Trophoblast cell (in vitro differentiated cells and primary cell): ENCODE data around the gene CLCNKA.

Source experiments
- DNase-seq, 2 donors: peaks; one replicate each; pipeline ENCODE4 v3.0.0-alpha.2; 2016
- H2AFZ ChIP-seq: 2 replicates; pipeline ENCODE4 v1.6.1; 2013; ENCODE audit warnings: low read length, moderate library complexity, mild to moderate bottlenecking; ENCODE audit not compliant: insufficient read depth, poor library complexity
- H2AK5ac ChIP-seq: 2 replicates; pipeline ENCODE4 v1.6.1; 2013; ENCODE audit warnings: mild to moderate bottlenecking, low read length
- H2BK120ac ChIP-seq: 2 replicates; pipeline ENCODE4 v1.6.1; 2013; ENCODE audit warnings: low read length, mild to moderate bottlenecking, moderate library complexity; ENCODE audit not compliant: insufficient read depth, poor library complexity
- H2BK12ac ChIP-seq: 2 replicates; pipeline ENCODE4 v1.6.1; 2013; ENCODE audit warnings: mild to moderate bottlenecking, low read length, moderate library complexity
- H2BK5ac ChIP-seq: 2 replicates; pipeline ENCODE4 v1.6.1; 2013; ENCODE audit warnings: low read length, low read depth, moderate library complexity, mild to moderate bottlenecking; ENCODE audit not compliant: poor library complexity
- H3K14ac ChIP-seq: 2 replicates; pipeline ENCODE4 v1.6.1; 2013; ENCODE audit warnings: mild to moderate bottlenecking, low read length
- H3K18ac ChIP-seq: 2 replicates; pipeline ENCODE4 v1.6.1; 2013; ENCODE audit warnings: mild to moderate bottlenecking, low read length
- H3K23ac ChIP-seq: 2 replicates; pipeline ENCODE4 v1.6.1; 2013; ENCODE audit warnings: low read length
- H3K27ac ChIP-seq: 2 replicates; pipeline ENCODE4 v1.5.1; 2013; ENCODE audit warnings: low read depth, mild to moderate bottlenecking, inconsistent platforms, low read length, moderate library complexity
- H3K27me3 ChIP-seq: 2 replicates; pipeline ENCODE4 v1.6.1; 2013; ENCODE audit warnings: inconsistent platforms, mild to moderate bottlenecking, low read length, moderate library complexity; ENCODE audit not compliant: insufficient read depth
- H3K36me3 ChIP-seq, 2 experiments: 1 replicate in 1 of 2; 2 replicates in 1 of 2; pipeline ENCODE4 v1.6.1; 2013; ENCODE audit warnings: low read length in 2 of 2, mild to moderate bottlenecking in 2 of 2, moderate library complexity in 1 of 2; ENCODE audit not compliant: insufficient read depth in 2 of 2, control insufficient read depth in 1 of 2
- H3K4ac ChIP-seq: 2 replicates; pipeline ENCODE4 v1.6.1; 2013; ENCODE audit warnings: low read depth, mild to moderate bottlenecking, low read length, moderate library complexity
- H3K4me1 ChIP-seq, 2 experiments: 1 replicate in 1 of 2; 2 replicates in 1 of 2; pipeline ENCODE4 v1.6.1; 2013; ENCODE audit warnings: low read length in 2 of 2, mild to moderate bottlenecking in 2 of 2, moderate library complexity in 1 of 2; ENCODE audit not compliant: insufficient read depth in 2 of 2, control insufficient read depth in 1 of 2
- H3K4me2 ChIP-seq: 2 replicates; pipeline ENCODE4 v1.6.1; 2013; ENCODE audit warnings: inconsistent platforms, mild to moderate bottlenecking, low read length, moderate library complexity
- H3K4me3 ChIP-seq: 2 replicates; pipeline ENCODE4 v1.5.1; 2013; ENCODE audit warnings: mild to moderate bottlenecking, low read depth, low read length, inconsistent platforms
- H3K79me1 ChIP-seq: one replicate; pipeline ENCODE4 v1.6.1; 2013; ENCODE audit warnings: low read length
- H3K79me2 ChIP-seq: 2 replicates; pipeline ENCODE4 v1.6.1; 2013; ENCODE audit warnings: low read length, mild to moderate bottlenecking; ENCODE audit not compliant: control insufficient read depth, insufficient read depth, poor library complexity
- H3K9ac ChIP-seq: 2 replicates; pipeline ENCODE4 v1.6.1; 2013; ENCODE audit warnings: mild to moderate bottlenecking, low read length
- H3K9me3 ChIP-seq: 2 replicates; pipeline ENCODE4 v1.6.1; 2013; ENCODE audit warnings: low read depth, mild to moderate bottlenecking, control low read depth, inconsistent platforms, low read length; ENCODE audit not compliant: insufficient read depth
- H4K12ac ChIP-seq: 2 replicates; pipeline ENCODE4 v1.6.1; 2013; ENCODE audit warnings: low read depth, mild to moderate bottlenecking, low read length, moderate library complexity
- H4K8ac ChIP-seq: 2 replicates; pipeline ENCODE4 v1.6.1; 2013; ENCODE audit warnings: low read depth, mild to moderate bottlenecking, low read length, moderate library complexity
- H4K91ac ChIP-seq: one replicate; pipeline ENCODE4 v1.6.1; 2013; ENCODE audit warnings: low read depth, mild to moderate bottlenecking, low read length, moderate library complexity
- WGBS: extraction: QIAGEN DNeasy Blood & Tissue Kit; methylation state at CpG from one replicate; pipeline ENCODE4 v1.1.7; 2013; ENCODE audit warnings: missing lambda C conversion rate; ENCODE audit not compliant: insufficient read length, insufficient coverage; ENCODE audit errors: extremely low coverage; 5-methylcytosine and 5-hydroxymethylcytosine counted together

Gene CLCNKA

GRCh38 chr1:16073490-16074119 is 51.8 kb downstream of the CLCNKA start, which contains the start of gene FAM131C:
FAM131C (minus strand) TSS chr1:16073651; CDS start chr1:16073442, 209 bp downstream.
- Histone ChIP-seq H3K14ac (no peak within 1 kb of the TSS), H3K9ac (no peak within 1 kb of the TSS), H3K4ac (no peak within 1 kb of the TSS), H2BK120ac (no peak within 1 kb of the TSS), H3K79me1 (no peaks in the 10 kb centered on the region), H3K27me3 (peaks cover 14% of the 10 kb centered on the region), H4K8ac (no peak within 1 kb of the TSS), H2BK5ac (no peak within 1 kb of the TSS), H4K91ac (no peak within 1 kb of the TSS), H3K36me3 (no peaks in the 10 kb centered on the region), H3K4me2 (peak within 1 kb of the TSS; percentile 49), H3K27ac (no peak within 1 kb of the TSS), H2AK5ac (no peak within 1 kb of the TSS), H4K12ac (no peak within 1 kb of the TSS), H3K4me1 (peaks cover 4 to 6% of the 10 kb centered on the region in 2 experiments), H2BK12ac (no peak within 1 kb of the TSS), H3K23ac (no peak within 1 kb of the TSS), H3K18ac (no peak within 1 kb of the TSS), H2AFZ (no peak within 1 kb of the TSS), H3K9me3 (no peaks in the 10 kb centered on the region), H3K79me2 (no peaks in the 10 kb centered on the region), H3K4me3 (no peak within 1 kb of the TSS)
- WGBS, result no CpG with 5 or more reads among the region's 54 CpGs
- DNase-seq, result peak in 1 of 2 donors; percentile 26

DNA sequence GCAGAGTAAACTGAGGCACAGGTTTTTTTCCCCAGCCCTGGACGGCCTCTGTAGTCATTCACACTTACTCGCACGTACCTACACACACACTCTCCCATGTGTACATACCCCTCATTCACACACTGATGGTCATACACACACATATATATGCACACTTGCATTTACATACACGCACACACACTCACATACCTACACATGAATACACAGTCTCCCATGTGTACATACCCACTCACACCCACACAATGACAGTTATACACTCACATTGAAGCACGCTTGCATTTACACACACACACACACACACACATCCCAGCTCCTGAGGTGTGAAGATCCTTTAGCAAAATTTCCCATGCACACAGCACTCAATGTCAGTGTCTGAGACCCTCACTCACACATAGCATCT is 52.4 kb downstream of the CLCNKA start:
- no peak for DNase-seq
- Histone ChIP-seq H3K9ac (no peak overlapping the region), H3K36me3 (no peaks in the 10 kb centered on the region), H4K12ac (no peak overlapping the region), H3K14ac (no peak overlapping the region), H3K4ac (no peak overlapping the region), H3K79me1 (peaks cover 1% of the 10 kb centered on the region), H3K4me1 (peaks cover 7 to 9% of the 10 kb centered on the region in 2 experiments), H3K9me3 (no peaks in the 10 kb centered on the region), H3K18ac (no peak overlapping the region), H2BK120ac (no peak overlapping the region), H3K4me2 (no peak overlapping the region), H3K27ac (no peak overlapping the region), H3K4me3 (no peak overlapping the region), H2BK12ac (no peak overlapping the region), H3K79me2 (no peaks in the 10 kb centered on the region), H4K91ac (no peak overlapping the region), H3K23ac (no peak overlapping the region), H2AFZ (no peak overlapping the region), H2AK5ac (no peak overlapping the region), H3K27me3 (peaks cover 14% of the 10 kb centered on the region), H4K8ac (no peak overlapping the region), H2BK5ac (no peak overlapping the region)
- no CpG with 5 or more reads among the region's 5 CpGs for WGBS

DNA sequence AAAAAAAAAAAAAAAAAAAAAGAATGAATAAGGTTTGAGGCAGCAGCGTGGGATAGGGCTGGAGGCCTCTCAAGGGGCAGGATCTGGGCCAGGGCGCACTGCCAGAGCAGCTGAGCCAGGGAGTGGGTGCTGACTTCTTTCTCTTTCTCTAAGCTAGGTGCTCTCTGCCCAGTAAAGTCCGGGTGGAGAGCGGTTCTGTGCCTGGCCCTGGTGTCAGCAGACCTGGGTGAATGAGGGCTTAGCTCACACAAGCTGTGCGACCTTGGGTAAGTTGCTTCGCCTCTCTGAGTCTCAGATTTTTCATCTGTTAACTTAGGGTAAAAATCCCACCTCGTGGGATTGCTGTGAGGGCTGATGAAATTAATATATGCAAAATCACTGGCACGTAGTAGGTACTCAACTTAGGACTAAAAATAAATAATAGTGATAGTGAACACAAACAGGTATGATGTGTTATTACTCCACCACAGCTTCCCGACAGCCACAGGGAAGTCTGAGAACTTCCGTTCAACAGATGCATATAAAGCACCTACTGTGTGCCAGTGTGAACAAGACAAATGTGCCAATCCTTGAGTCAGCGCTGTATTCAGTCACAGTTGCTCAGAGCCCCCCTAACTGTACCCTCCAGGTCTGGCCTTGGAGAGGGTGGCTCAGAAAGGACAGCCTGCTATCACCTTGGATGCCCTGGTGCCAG is 53.6 kb downstream of the CLCNKA start:
- DNase-seq, result no peak
- H4K8ac ChIP-seq, result no peak overlapping the region
- H3K79me1 ChIP-seq, result peaks cover 1% of the 10 kb centered on the region
- H3K4me3 ChIP-seq, result no peak overlapping the region
- no CpG with 5 or more reads among the region's 11 CpGs for WGBS
- H3K9me3 ChIP-seq, result no peaks in the 10 kb centered on the region
- no peak overlapping the region for H3K18ac ChIP-seq
- no peak overlapping the region for H3K27ac ChIP-seq
- no peaks in the 10 kb centered on the region for H3K79me2 ChIP-seq
- H3K23ac ChIP-seq, result no peak overlapping the region
- no peak overlapping the region for H3K4me2 ChIP-seq
- H2AK5ac ChIP-seq, result no peak overlapping the region
- no peak overlapping the region for H3K4ac ChIP-seq
- H3K27me3 ChIP-seq, result peaks cover 14% of the 10 kb centered on the region
- no peak overlapping the region for H2BK12ac ChIP-seq
- H3K4me1 ChIP-seq, result peaks cover 9 to 11% of the 10 kb centered on the region in 2 experiments
- no peak overlapping the region for H2BK120ac ChIP-seq
- no peak overlapping the region for H4K12ac ChIP-seq
- no peak overlapping the region for H2AFZ ChIP-seq
- no peak overlapping the region for H4K91ac ChIP-seq
- H3K36me3 ChIP-seq, result no peaks in the 10 kb centered on the region
- no peak overlapping the region for H3K14ac ChIP-seq
- no peak overlapping the region for H2BK5ac ChIP-seq
- H3K9ac ChIP-seq, result no peak overlapping the region

DNA sequence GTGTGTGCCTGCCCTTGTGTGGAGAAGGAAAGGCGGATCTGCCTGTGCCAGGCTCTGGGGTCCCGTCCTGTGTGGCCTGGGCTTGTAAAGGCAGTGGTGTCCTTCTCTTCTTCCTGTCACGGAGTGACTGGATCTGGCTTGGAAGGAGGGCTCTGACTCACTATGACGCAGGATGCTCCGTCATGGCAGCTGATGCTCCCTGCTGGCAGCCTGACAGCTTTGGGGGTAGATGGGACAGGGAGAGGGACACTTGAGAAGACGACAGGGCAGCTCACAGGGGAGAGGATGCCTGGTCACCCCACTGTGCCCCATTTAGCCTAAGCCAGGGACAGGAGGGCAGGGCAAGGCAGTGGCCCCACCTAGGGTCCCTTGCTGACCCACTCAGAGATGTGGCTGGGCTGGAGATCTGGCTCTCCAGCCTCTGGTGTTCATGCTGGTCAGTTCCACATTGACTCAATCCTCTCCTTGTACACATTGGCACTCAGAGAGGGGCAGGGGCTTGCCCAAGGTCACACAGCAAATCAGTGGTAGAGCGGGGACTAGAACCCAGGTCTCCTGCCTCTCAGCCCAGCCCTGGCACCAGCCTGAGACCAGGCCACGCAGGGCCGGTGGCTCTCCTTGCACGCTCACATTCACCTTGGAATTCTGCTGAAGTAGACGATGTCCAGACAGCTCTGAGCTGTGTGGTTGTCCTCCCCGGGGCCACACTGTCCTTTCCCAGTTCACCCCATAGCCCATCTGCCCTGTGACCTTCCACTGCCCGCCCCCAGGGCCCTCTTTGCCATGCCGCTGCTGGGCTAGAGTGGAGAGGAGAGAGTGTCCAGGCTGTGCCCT is 54.4 kb downstream of the CLCNKA start:
- no peak overlapping the region for H3K4me3 ChIP-seq
- H4K91ac ChIP-seq, result no peak overlapping the region
- peaks cover 14% of the 10 kb centered on the region for H3K27me3 ChIP-seq
- WGBS, result no CpG with 5 or more reads among the region's 14 CpGs
- no peak overlapping the region for H4K8ac ChIP-seq
- no peak overlapping the region for H3K18ac ChIP-seq
- no peak overlapping the region for H3K4ac ChIP-seq
- no peak overlapping the region for H2AFZ ChIP-seq
- no peak overlapping the region for H2AK5ac ChIP-seq
- no peaks in the 10 kb centered on the region for H3K9me3 ChIP-seq
- H3K79me1 ChIP-seq, result peaks cover 1% of the 10 kb centered on the region
- no peak overlapping the region for H3K9ac ChIP-seq
- peak; percentile 17 to 24 for DNase-seq
- H4K12ac ChIP-seq, result no peak overlapping the region
- no peak overlapping the region for H3K14ac ChIP-seq
- H3K79me2 ChIP-seq, result no peaks in the 10 kb centered on the region
- no peak overlapping the region for H2BK120ac ChIP-seq
- no peak overlapping the region for H3K4me2 ChIP-seq
- H3K27ac ChIP-seq, result no peak overlapping the region
- H2BK5ac ChIP-seq, result no peak overlapping the region
- no peak overlapping the region for H2BK12ac ChIP-seq
- H3K36me3 ChIP-seq, result no peaks in the 10 kb centered on the region
- peaks cover 9 to 11% of the 10 kb centered on the region in 2 experiments for H3K4me1 ChIP-seq
- no peak overlapping the region for H3K23ac ChIP-seq
